ENCODE measurements around the gene POLR2A.

Gene POLR2A

GRCh38 chr17:7548585-7549400, 64.6 kb downstream of the POLR2A start, which contains the start of gene TNFSF12:
TNFSF12 (plus strand) TSS chr17:7549058; CDS start chr17:7549154, 96 bp downstream.
- in situ Hi-C loops (cut with MboI; ENCODE audit: low sequenced_read_pairs) = loop anchor here (25.0 kb wide), 1 partner anchor 186 kb away; the partner anchor contains the start of genes KCTD11 and TMEM95

Measured in HL-60/S4 treated with phorbol 12-myristate 13-acetate at 8.2 ng/mL for 4 days and 3 days (cell line).